Tibial nerve (tissue), 4 donors: ENCODE results near the gene TMEM132D. TPM values are rescaled to one million over a fixed set of nuclear protein-coding genes. Genes with fewer than 3 reads are reported as not detected.

Experiments
- DNase-seq, 2 donors: peaks; one replicate each; pipeline ENCODE4 v3.0.0-alpha.2; 2019; ENCODE audit warnings: low spot score in 2 of 2
- H3K27ac ChIP-seq, 4 donors: fragments of 200-600 bp; sonication (generic) in 3 of 4; one replicate each; pipeline ENCODE4 v1.5.1; 2017 to 2019; ENCODE audit warnings: mild to moderate bottlenecking in 1 of 4
- H3K27me3 ChIP-seq, 2 donors: fragments of 200-600 bp; sonication (generic) in 1 of 2; one replicate each; pipeline versions ENCODE4 v1.5.1 to v1.6.0; 2017 to 2019
- H3K36me3 ChIP-seq, 3 donors: fragments of 200-600 bp; sonication (generic); one replicate each; pipeline ENCODE4 v1.5.1; 2018 to 2019
- H3K4me1 ChIP-seq, 4 donors: fragments of 200-600 bp; sonication (generic) in 3 of 4; one replicate each; pipeline ENCODE4 v1.5.1; 2017 to 2019
- H3K4me3 ChIP-seq, 4 donors: fragments of 200-600 bp; sonication (generic) in 3 of 4; one replicate each; pipeline ENCODE4 v1.5.1; 2017 to 2019; ENCODE audit warnings: mild to moderate bottlenecking in 1 of 4, moderate library complexity in 1 of 4
- H3K9me3 ChIP-seq, 4 donors: fragments of 200-600 bp; sonication (generic) in 3 of 4; one replicate each; pipeline ENCODE4 v1.5.1; 2017 to 2019
- EP300 ChIP-seq, 2 donors: sonication (generic); formaldehyde crosslinking; IDR thresholded peaks; one replicate each; pipeline ENCODE4 v1.6.1; 2017; ENCODE audit warnings: antibody characterized with exemption in 2 of 2, mild to moderate bottlenecking in 1 of 2
- POLR2A ChIP-seq, 2 donors: fragments of 450-650 bp; IDR thresholded peaks; one replicate each; pipeline ENCODE4 v1.6.1; 2017; ENCODE audit warnings: antibody characterized with exemption in 2 of 2, mild to moderate bottlenecking in 2 of 2, moderate library complexity in 2 of 2
- WGBS, 2 donors: methylation state at CpG; one replicate each; pipeline ENCODE4 v1.1.5; 2018; 5-methylcytosine and 5-hydroxymethylcytosine counted together
- total RNA-seq, 4 donors: library from RNA; depleted of rRNA; stranded (reverse); fragments of >200 nt; gene quantifications; one replicate each; pipeline ENCODE4 v1.1.0, GENCODE V29; 2016
- TF ChIP-seq, protein P1 (sequence below), 5 experiments: fragments of 200-600 bp in 3 of 5; fragments of 450-650 bp in 2 of 5; sonication (generic) in 3 of 5; IDR thresholded peaks; one replicate each; pipeline ENCODE4 v1.5.1; 2016 to 2019; ENCODE audit warnings: antibody characterized with exemption in 5 of 5, mild to moderate bottlenecking in 3 of 5, moderate library complexity in 2 of 5

Gene TMEM132D
- total RNA-seq, 4 donors from 2014 or later, result under 0.01 to 0.21 TPM; not detected in 2

DNA sequence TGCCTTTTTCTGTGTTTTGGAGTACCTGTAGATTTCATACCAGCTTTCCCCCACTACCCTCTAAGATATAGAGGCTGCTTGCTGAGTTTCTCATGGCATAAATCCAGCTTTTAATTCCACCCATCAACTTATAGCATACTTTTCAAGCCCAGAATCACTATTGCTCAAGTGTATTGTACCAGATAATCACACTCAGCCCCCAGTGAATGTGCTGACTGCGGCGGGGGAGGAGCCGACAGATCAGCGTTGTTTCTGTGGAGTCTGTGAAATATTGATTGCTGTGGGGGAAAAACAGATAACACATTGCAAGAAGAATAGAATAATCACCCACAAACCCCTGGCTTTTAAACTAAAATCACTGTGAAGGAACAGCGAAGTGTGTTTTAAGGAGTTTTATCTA, 296.1 kb downstream of the TMEM132D start:
- TF ChIP-seq EP300 (IDR thresholded peaks at IDR 0.05), result no peak
- TF ChIP-seq, protein P1, sequence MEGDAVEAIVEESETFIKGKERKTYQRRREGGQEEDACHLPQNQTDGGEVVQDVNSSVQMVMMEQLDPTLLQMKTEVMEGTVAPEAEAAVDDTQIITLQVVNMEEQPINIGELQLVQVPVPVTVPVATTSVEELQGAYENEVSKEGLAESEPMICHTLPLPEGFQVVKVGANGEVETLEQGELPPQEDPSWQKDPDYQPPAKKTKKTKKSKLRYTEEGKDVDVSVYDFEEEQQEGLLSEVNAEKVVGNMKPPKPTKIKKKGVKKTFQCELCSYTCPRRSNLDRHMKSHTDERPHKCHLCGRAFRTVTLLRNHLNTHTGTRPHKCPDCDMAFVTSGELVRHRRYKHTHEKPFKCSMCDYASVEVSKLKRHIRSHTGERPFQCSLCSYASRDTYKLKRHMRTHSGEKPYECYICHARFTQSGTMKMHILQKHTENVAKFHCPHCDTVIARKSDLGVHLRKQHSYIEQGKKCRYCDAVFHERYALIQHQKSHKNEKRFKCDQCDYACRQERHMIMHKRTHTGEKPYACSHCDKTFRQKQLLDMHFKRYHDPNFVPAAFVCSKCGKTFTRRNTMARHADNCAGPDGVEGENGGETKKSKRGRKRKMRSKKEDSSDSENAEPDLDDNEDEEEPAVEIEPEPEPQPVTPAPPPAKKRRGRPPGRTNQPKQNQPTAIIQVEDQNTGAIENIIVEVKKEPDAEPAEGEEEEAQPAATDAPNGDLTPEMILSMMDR (IDR thresholded peaks at IDR 0.05), result no peak
- no peak for TF ChIP-seq POLR2A (IDR thresholded peaks at IDR 0.05)
- Histone ChIP-seq H3K4me3 (no peak overlapping the region), H3K27me3 (no peaks in the 10 kb centered on the region), H3K27ac (no peak overlapping the region), H3K9me3 (peaks cover 0 to 2% (median 0%) of the 10 kb centered on the region in 4 donors), H3K4me1 (no peaks in the 10 kb centered on the region), H3K36me3 (no peaks in the 10 kb centered on the region)
- DNase-seq, result no peak
- WGBS, 2 donors, result 22 to 26% methylated on average over 5 of the region's 5 CpGs

DNA sequence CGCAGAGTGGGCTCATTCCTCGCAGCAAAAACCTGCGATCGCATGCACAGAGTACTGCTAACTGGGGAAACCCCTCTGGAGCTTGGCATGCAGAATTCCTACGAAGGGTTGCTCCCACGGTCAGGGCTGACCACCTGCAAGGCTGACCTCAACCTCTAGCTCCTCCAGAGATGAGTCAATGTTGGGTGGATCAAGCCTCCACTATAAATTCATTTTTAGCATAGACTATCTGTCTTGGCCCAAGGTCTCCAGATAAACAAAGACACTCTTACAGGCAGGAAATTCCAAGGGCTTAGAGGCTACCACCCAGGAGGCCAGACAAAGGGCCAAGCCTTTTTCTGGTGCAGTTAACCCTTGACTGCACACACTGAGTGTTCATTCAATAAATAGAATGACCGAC, 296.5 kb downstream of the TMEM132D start:
- no peak for DNase-seq
- no peak overlapping the region for H3K27ac ChIP-seq
- WGBS, 2 donors, result 9% methylated on average over 5 to 7 of the region's 7 CpGs
- H3K27me3 ChIP-seq, result no peaks in the 10 kb centered on the region
- H3K4me3 ChIP-seq, result no peak overlapping the region
- peaks cover 0 to 2% (median 0%) of the 10 kb centered on the region in 4 donors for H3K9me3 ChIP-seq
- H3K4me1 ChIP-seq, result no peaks in the 10 kb centered on the region
- no peak for TF ChIP-seq POLR2A (IDR thresholded peaks at IDR 0.05)
- TF ChIP-seq, protein P1 (IDR thresholded peaks at IDR 0.05), result no peak
- TF ChIP-seq EP300 (IDR thresholded peaks at IDR 0.05), result no peak
- no peaks in the 10 kb centered on the region for H3K36me3 ChIP-seq

DNA sequence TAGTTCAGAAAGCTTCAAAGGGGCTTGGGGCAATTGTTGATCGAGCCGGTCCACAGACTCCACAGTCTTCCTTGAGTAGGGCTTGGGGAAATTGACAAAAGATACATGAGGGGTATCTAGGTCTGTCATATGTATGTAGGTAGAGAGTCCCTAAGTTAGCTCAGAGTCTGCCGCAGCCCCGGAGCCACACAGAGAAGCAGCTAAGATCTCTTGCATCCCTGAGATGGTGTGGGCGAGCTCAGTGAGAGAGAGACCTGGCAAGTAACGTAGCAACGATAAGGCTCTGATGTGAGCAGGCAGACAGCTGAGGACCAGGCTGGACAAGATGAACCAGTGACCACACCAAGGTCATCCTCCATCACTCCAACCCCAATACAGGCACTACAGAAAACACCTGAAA, 297.6 kb downstream of the TMEM132D start:
- TF ChIP-seq POLR2A (IDR thresholded peaks at IDR 0.05) (no peak), EP300 (IDR thresholded peaks at IDR 0.05) (no peak)
- TF ChIP-seq, protein P1 (IDR thresholded peaks at IDR 0.05), result no peak
- no peak for DNase-seq
- H3K4me1 ChIP-seq, result no peaks in the 10 kb centered on the region
- no peaks in the 10 kb centered on the region for H3K36me3 ChIP-seq
- 89 to 91% methylated on average over 7 of the region's 7 CpGs for WGBS, 2 donors
- peaks cover 0 to 2% (median 0%) of the 10 kb centered on the region in 4 donors for H3K9me3 ChIP-seq
- no peak overlapping the region for H3K27ac ChIP-seq
- no peak overlapping the region for H3K4me3 ChIP-seq
- H3K27me3 ChIP-seq, result no peaks in the 10 kb centered on the region

DNA sequence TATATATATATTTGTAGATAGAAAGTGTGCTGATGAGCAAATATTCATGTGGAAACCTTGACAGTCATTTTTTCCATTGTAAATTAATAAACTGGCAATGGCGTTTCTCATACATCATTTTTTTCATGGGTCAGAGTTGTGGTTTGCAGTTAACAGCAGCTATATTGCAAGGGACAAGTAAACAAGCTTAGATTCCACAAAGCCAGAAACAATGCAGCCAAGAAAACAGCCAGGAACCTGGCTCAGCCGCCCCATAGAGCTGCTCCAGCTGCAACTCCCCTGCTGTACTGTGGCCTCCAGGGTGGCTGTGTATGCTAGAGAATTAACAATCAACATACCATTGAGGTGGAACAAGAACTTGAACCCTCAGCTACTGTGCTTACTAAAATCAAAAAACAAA, 298.2 kb downstream of the TMEM132D start:
- WGBS, 2 donors, result 15 to 36% methylated on average over 2 of the region's 2 CpGs
- H3K4me1 ChIP-seq, result no peaks in the 10 kb centered on the region
- no peaks in the 10 kb centered on the region for H3K27me3 ChIP-seq
- TF ChIP-seq, protein P1 (IDR thresholded peaks at IDR 0.05), result no peak
- TF ChIP-seq POLR2A (IDR thresholded peaks at IDR 0.05) (no peak), EP300 (IDR thresholded peaks at IDR 0.05) (no peak)
- no peaks in the 10 kb centered on the region for H3K36me3 ChIP-seq
- H3K9me3 ChIP-seq, result peaks cover 0 to 7% (median 0%) of the 10 kb centered on the region in 4 donors
- H3K4me3 ChIP-seq, result no peak overlapping the region
- H3K27ac ChIP-seq, result no peak overlapping the region
- no peak for DNase-seq

GRCh38 chr12:129604506-129604905, 299.3 kb downstream of the TMEM132D start:
- WGBS, 2 donors, result 58 to 59% methylated on average over 4 of the region's 4 CpGs
- DNase-seq, result no peak
- Histone ChIP-seq H3K4me1 (no peaks in the 10 kb centered on the region), H3K36me3 (no peaks in the 10 kb centered on the region), H3K4me3 (no peak overlapping the region), H3K27ac (no peak overlapping the region), H3K9me3 (peaks cover 0 to 12% (median 0%) of the 10 kb centered on the region in 4 donors), H3K27me3 (no peaks in the 10 kb centered on the region)
- TF ChIP-seq POLR2A (IDR thresholded peaks at IDR 0.05) (no peak), EP300 (IDR thresholded peaks at IDR 0.05) (no peak)
- TF ChIP-seq, protein P1 (IDR thresholded peaks at IDR 0.05), result no peak
